Activated gamma-delta T cell treated with anti-CD3 and anti-CD28 coated beads, Interleukin-2, amount 50 U/mL, for 16 hours (primary cell): ENCODE results near the gene COPB1.

Source experiments
- DNase-seq: peaks from one replicate; pipeline ENCODE4 v3.0.0-alpha.2; 2020; ENCODE audit warnings: low read depth

COPB1 gene

GRCh38 chr11:14425621-14426020 is 74.0 kb downstream of the COPB1 start:
- DNase-seq: no peak

GRCh38 chr11:14424096-14424495 is 75.5 kb downstream of the COPB1 start:
- DNase-seq: no peak

GRCh38 chr11:14423633-14424032 is 76.0 kb downstream of the COPB1 start:
- no peak for DNase-seq

DNA sequence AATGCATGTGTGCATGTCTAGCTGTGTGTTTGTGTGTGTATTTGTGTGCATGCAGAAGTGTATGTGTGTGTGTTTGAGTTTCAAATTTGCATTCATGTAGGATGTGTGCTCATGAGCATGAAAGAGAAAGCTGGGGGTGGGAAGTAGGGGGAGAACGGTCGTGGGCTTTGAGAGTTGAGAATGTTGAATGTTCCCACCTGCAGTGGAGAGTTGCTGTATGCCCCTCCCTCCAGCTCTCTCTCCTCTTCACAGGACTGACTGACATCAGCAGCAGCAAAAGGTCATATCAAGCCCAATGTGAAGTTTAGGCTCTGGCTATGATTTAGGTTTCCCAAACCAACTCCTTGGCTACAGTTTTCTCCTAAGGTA is 76.8 kb downstream of the COPB1 start:
- DNase-seq: no peak

DNA sequence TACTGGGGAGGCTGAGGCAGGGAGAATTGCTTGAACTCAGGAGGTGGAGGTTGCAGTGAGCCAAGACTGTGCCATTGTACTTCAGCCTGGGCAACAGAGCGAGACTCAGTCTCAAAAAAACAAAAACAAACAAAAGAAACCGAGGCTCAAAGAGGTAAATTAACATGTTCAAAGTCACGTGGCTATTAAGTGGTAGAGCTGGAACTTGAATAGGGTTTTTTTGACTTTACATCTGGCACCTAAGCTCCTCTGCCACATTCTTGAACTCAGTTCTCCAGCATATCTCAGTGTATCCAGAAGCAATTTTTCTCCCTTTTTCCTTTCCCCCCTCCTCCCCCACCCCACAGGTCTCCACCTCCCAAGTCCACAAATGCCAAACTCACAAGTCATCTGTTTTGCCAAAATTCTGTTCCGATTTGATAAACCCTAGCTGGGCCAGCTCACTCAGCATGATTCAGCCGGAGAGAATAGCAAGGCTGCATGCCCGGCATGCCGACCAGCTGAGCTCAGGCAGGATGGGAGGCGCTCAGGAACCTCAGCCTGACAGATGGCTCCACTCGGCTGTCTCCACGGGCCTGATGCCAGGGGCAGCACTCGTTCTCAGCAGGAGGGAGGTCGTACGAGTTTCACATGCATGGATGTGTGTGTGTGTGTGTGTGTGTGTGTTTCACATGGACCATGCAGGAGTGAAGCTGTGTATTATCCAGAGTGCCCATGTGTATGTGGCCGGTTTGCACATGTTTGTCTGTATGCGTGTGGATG is 77.4 kb downstream of the COPB1 start:
- no peak for DNase-seq

GRCh38 chr11:14420223-14420622 is 79.4 kb downstream of the COPB1 start:
- no peak for DNase-seq

GRCh38 chr11:14418801-14419417 is 80.7 kb downstream of the COPB1 start:
- DNase-seq: no peak

DNA sequence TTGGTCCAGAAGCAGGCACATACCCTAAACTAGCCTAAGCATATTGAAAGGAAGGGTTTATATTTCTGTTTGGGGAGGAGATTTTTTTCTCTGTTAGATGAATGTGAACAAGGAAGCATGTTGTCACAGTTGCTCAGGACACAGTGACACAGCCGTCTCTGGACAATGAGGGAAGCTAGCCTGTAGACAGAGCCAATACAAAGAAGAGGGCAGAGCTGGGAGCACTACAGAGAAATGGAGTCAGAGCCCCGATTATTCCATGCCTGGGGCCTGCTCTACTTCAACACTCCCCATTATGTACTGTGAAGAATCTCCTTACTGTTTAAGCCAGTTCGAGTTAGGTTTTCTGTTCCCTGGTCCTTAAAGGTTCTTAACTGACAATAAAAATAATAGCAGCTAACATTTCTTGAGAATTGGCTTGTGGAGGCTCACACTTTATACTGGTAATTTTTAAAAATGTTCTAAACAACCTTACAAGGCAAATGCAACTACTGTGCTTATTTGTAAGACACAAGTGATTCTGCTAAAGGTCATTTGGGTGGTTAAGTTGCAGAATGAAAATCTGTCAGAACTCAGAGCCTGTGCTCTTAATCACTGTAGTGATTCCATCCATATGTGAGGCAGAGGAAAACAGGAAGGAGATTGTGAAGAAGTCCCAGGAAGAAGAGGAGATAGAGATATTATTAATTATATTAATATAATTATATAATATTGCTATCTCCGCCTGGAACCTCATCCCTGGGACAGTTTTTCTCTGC is 81.8 kb downstream of the COPB1 start:
- no peak for DNase-seq

GRCh38 chr11:14417186-14417585 is 82.4 kb downstream of the COPB1 start:
- DNase-seq: no peak

DNA sequence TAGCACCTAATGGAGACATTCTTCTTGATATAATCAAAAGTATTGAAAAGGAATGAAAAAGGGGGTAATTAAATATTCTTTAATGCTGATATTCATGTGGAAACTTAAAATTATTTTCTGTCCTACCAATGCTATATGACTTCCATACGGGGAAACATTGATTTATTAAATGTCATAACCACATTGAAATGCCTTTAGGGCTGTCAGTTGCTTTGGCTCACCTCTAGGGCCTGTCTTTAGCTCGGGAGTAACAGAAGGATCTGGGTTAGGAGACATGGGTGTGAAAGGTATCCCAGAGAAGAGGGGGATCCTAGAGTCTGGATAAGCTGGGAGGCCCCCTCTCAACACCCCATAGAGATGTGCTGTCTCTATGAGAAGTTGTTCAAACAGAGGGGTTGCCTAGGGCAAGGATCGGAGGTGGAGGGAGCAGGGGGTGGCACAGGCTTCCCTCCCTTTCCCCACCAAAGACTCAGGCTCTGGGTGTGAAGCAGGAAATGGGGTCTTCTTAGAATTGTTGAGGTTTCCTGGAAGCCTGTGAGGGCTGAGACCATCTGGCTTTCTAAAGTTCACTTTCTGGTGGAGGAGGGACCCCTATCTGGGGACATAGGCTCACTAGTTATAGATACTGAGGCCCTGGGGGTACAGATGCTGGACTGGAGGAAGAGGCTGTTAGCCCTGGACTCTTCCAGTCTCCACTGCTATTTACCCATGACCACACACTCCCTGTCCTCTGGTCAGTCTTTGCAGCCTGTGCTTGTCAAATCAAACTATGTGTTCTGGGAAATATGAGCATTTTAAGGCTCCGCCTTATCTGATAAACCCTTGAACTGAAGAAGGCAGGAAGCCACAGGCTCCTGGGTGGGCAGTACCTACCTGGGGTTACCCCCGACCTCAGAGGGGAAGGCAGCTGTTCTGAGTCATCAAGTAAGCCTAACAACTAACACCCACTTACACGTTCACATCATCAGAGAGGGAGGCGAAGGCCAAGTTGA is 84.8 kb downstream of the COPB1 start:
- DNase-seq: peak; percentile 77

DNA sequence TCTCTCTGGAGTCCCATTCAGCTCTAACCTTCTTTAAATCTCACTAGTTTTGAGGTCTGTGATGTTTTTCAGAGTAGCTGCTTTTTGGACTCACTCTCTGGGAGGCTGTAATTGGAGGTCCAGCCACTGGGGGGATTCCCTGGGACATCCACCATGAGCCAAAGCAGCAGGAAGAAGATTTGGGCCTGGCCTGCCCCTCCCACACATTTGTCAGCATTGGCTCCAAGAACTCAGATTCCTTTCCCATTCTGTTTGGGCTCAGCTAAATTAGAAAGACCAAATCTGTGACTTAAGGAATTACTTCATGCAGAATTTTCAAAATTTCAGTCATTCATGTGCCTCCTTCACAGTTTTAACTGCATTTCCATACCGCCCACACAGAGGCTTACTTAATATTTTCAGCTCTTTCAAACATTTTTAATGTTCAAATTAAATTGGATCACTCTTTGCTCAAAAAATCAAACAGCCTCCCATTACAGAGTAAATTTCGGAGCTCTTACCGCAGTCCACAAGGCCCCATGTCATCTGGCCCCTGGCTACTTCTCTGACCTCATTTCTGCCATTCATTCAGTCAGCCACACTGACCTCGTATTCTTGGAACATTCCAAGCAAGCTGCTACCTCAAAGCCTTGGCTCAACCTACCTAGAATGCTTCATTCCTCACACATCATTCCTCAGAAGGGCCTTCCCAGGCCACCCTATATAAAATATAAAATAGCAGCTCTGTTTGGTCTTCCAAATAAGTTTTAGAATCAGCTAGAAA is 86.1 kb downstream of the COPB1 start:
- no peak for DNase-seq

GRCh38 chr11:14411818-14412217 is 87.8 kb downstream of the COPB1 start:
- DNase-seq: no peak

GRCh38 chr11:14409891-14410290 is 89.7 kb downstream of the COPB1 start:
- DNase-seq: no peak

DNA sequence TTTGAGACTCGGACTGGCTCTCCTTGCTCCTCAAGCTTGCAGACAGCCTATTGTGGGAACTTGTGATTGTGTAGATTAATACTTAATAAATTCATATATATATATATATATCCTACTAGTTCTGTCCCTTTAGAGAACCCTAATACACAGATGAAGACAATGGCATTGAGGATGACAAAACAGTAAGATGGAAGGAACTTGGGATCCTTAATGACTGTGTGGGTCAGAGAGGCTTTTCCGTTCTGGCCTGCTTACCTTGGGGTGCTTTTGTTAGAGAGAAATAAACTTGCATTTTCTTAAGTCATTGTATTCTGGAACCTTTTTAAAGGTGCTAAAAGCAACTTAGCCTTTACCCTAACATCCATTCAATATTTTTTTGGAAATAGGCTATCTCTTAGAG is 91.0 kb downstream of the COPB1 start:
- DNase-seq: no peak
